HFFc6 (cell line): Measurements from ENCODE around the gene LDLRAD3. TPM values are rescaled to one million over a fixed set of nuclear protein-coding genes. Genes with fewer than 3 reads are reported as not detected.

Source experiments
- DNase-seq: peaks from one replicate; pipeline ENCODE4 v3.0.0-alpha.2; 2018
- H3K27ac Mint-ChIP-seq: 2 replicates; pipeline ENCODE4 v1.8.0; 2020; ENCODE audit warnings: mild to moderate bottlenecking, mixed read lengths
- H3K27me3 Mint-ChIP-seq: 2 replicates; pipeline ENCODE4 v1.8.0; 2021; ENCODE audit warnings: mild to moderate bottlenecking, moderate library complexity, mixed read lengths; ENCODE audit not compliant: insufficient read depth
- H3K36me3 Mint-ChIP-seq: 2 replicates; pipeline ENCODE4 v1.8.0; 2021; ENCODE audit warnings: low read depth, mixed read lengths
- H3K4me1 Mint-ChIP-seq: 2 replicates; pipeline ENCODE4 v1.8.0; 2020; ENCODE audit warnings: low read depth, mixed read lengths
- H3K4me3 Mint-ChIP-seq: 2 replicates; pipeline ENCODE4 v1.8.0; 2020; ENCODE audit warnings: mild to moderate bottlenecking, moderate library complexity, mixed read lengths
- H3K9me3 Mint-ChIP-seq: 2 replicates; pipeline ENCODE4 v1.8.0; 2020; ENCODE audit warnings: mild to moderate bottlenecking, mixed read lengths
- CTCF ChIP-seq: fragments of 200-600 bp; sonication (generic); IDR thresholded peaks from 2 replicates; pipeline ENCODE4 v1.5.0; 2021; ENCODE audit warnings: antibody characterized with exemption, mild to moderate bottlenecking
- total RNA-seq, 6 experiments: library from RNA; stranded (reverse); fragmentation: NEBNext Ultra II Directional; extraction: Animal tissue kit (Norgen Biotek cat#: 25700); gene quantifications; 2 replicates in 1 of 6; 3 replicates in 5 of 6; pipeline ENCODE4 v1.2.3, GENCODE V29; 2021

LDLRAD3 gene
- total RNA-seq, 6 experiments from 2014 or later, result 5.2 to 6.5 (median 5.6) TPM

DNA sequence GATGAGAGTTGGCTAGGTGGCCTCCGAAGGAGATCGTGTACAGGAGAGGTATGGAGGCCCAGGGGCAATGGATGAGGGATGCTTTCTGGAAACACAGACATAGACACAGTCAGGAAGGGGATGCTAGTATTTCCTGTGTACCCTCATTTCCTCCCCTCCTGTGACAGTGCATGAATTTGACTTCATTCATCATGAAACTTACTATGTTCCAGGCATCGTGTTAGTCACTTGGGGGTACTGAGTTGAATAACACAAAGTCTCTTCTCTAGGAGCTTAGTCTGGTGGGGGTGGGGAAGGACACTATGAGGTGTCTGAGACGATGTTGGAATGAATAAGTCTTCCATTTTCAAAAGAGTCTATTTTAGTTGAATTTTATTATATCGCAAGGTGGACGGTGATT, 32.6 kb downstream of the LDLRAD3 start:
- Mint-ChIP-seq H3K27ac (no peak overlapping the region), H3K36me3 (peaks cover 11% of the 10 kb centered on the region), H3K4me1 (no peaks in the 10 kb centered on the region; the same call in 1 of the 2 replicates), H3K4me3 (no peak overlapping the region), H3K9me3 (peaks cover 4% of the 10 kb centered on the region; the same call in 1 of the 2 replicates), H3K27me3 (no peaks in the 10 kb centered on the region; the same call in 1 of the 2 replicates)
- no peak for TF ChIP-seq CTCF
- no peak for DNase-seq

DNA sequence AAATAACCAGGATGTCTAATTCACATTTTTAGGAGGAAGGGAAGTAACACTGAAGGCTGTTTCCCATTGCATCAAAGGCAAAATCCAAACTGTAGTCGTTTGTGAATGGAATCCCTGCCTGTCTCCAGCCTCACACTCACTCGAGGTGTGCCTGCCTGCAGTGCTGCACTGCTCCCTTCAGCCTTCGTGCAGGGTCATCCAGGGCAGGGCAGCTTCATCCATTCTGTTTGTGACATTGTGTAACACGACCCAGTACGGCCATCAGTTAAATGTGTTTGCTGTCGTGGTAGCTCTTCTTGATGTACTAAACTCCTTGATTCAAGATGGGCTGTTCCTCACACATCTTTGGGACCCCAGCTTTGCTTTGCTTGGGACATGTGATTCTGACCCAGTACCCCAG, 34.3 kb downstream of the LDLRAD3 start:
- Mint-ChIP-seq H3K27me3 (peaks cover 3% of the 10 kb centered on the region), H3K4me3 (no peak overlapping the region), H3K27ac (no peak overlapping the region), H3K36me3 (peaks cover 11% of the 10 kb centered on the region), H3K4me1 (no peaks in the 10 kb centered on the region; the same call in 1 of the 2 replicates), H3K9me3 (peaks cover 4% of the 10 kb centered on the region; the same call in 1 of the 2 replicates)
- TF ChIP-seq CTCF, result no peak
- no peak for DNase-seq

- H3K27ac Mint-ChIP-seq, result no peak overlapping the region
- DNase-seq, result no peak
Observed at GRCh38 chr11:35978891-35979290, 35.0 kb downstream of the LDLRAD3 start.

GRCh38 chr11:35980686-35981390, 37.0 kb downstream of the LDLRAD3 start:
- Mint-ChIP-seq H3K9me3 (no peaks in the 10 kb centered on the region), H3K36me3 (peaks cover 5% of the 10 kb centered on the region; the same call in 1 of the 2 replicates), H3K27ac (no peak overlapping the region), H3K27me3 (peaks cover 3% of the 10 kb centered on the region), H3K4me1 (no peaks in the 10 kb centered on the region; the same call in 1 of the 2 replicates), H3K4me3 (no peak overlapping the region)
- no peak for TF ChIP-seq CTCF
- no peak for DNase-seq

More at GRCh38 chr11:35978891-35979290, 35.0 kb downstream of the LDLRAD3 start:
- H3K9me3 Mint-ChIP-seq, result peaks cover 4% of the 10 kb centered on the region; the same call in 1 of the 2 replicates
- H3K36me3 Mint-ChIP-seq, result peaks cover 8% of the 10 kb centered on the region
- peaks cover 3% of the 10 kb centered on the region for H3K27me3 Mint-ChIP-seq
- no peaks in the 10 kb centered on the region; the same call in 1 of the 2 replicates for H3K4me1 Mint-ChIP-seq
- TF ChIP-seq CTCF, result no peak
- H3K4me3 Mint-ChIP-seq, result no peak overlapping the region

- Mint-ChIP-seq H3K27ac (no peak overlapping the region), H3K36me3 (peaks cover 5% of the 10 kb centered on the region; the same call in 1 of the 2 replicates), H3K4me3 (no peak overlapping the region), H3K27me3 (peaks cover 3% of the 10 kb centered on the region), H3K9me3 (no peaks in the 10 kb centered on the region), H3K4me1 (no peaks in the 10 kb centered on the region; the same call in none of the 2 replicates)
- TF ChIP-seq CTCF, result no peak
- DNase-seq, result no peak
Observed at GRCh38 chr11:35981581-35981980, 37.7 kb downstream of the LDLRAD3 start.
